ENCODE measurements around the gene SGCD.

Gene SGCD

DNA sequence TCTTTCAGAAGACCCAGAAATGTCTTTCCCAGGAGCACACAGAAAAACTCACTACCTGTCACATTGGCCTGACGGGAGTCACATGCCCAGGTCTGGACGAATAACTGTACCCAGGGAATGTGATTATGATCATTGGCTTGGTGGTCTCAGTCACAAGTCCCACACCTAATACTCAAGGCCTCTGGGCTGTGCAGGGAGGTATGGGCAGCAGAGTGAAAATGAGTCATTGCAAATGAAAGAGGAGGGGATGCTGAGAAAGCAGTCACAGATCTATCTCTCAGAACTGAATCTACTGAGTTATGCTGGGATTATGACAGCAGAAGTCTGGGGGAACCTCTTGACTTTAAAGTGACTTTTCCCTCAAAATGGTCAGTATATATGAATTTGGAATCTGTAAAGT is 36.9 kb downstream of the SGCD start:
- FAIRE-seq = no peak

DNA sequence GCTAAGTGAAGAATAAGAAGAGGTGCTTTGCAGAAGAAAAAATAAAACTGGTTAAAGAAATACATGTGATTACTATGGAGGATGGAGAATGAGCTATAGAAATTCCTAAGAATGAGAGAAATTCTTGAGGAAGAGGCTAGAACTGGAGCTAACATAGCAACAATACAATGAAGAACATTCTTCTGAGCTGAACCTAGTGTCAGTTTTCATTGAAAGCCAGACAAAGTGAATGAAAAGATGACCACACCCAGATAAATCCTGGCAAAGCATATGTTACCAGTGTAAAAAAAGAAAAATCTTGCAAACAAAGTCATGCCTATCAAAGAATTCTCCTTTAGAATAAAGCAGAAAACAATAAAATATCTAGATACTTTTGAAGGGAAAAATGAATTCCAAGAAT is 39.6 kb downstream of the SGCD start:
- FAIRE-seq = no peak

- no peak for FAIRE-seq
These were observed 40.6 kb downstream of the SGCD start for GRCh38 chr5:156367597-156367996.

- FAIRE-seq = no peak
These were observed 49.0 kb downstream of the SGCD start for GRCh38 chr5:156375895-156376495.

DNA sequence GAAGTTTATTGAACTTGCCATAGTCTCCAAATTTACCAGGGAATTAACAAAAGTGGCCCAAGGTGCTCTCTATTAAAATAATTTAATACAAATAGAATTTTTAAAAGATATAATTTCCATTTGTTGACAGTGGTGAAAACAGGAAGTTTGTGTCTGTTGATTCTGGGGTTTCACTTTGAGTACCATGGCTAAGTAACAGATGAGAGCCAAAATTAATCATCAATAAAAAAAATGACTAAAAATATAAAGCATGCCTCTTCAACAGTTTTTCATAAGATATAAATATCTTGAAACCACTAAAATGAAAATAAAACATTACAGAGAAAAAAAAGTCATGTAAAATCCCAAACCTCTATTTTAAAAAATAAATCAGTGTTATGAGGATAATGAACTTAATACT is 49.8 kb downstream of the SGCD start:
- no peak for FAIRE-seq

DNA sequence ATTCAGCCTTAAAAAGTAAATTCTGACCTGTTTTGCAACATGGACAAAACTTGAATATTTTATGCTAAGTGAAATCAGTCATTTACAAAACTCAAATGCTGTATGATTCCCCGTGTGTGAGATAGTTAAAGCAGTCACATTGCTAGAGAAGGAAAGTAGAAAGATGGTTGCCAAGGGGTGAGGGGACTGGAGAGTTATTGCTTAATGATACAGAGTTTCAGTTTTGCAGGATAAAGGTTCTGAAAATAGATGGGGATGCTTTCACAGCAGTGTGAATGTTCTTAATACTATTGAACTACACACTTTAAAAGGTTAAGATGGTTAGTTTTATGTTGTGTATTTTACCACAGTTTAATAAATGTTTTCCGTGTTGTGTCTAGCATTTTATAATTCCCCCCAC is 51.2 kb downstream of the SGCD start:
- no peak for FAIRE-seq

- no peak for FAIRE-seq
These were observed 52.2 kb downstream of the SGCD start for GRCh38 chr5:156379206-156379605.

DNA sequence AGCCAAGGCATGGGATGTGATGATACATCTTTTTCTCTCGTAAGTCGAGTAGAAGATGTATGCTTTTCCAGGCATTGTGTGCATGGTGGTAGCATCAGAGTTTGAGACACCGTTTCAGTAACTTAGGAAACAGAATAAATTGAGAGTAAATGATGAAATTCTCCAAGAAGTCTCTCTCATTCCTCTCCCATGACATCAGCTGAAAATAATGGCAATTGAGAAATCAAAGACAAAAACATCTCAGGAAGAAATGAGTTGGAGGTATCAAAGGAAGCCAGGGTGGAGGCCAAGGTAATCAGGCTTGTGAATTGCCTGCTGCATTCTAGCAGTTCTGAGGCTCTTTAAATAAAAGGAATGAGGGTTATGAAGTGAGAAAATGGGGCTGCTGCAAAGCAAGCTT is 53.9 kb downstream of the SGCD start:
- FAIRE-seq = no peak

DNA sequence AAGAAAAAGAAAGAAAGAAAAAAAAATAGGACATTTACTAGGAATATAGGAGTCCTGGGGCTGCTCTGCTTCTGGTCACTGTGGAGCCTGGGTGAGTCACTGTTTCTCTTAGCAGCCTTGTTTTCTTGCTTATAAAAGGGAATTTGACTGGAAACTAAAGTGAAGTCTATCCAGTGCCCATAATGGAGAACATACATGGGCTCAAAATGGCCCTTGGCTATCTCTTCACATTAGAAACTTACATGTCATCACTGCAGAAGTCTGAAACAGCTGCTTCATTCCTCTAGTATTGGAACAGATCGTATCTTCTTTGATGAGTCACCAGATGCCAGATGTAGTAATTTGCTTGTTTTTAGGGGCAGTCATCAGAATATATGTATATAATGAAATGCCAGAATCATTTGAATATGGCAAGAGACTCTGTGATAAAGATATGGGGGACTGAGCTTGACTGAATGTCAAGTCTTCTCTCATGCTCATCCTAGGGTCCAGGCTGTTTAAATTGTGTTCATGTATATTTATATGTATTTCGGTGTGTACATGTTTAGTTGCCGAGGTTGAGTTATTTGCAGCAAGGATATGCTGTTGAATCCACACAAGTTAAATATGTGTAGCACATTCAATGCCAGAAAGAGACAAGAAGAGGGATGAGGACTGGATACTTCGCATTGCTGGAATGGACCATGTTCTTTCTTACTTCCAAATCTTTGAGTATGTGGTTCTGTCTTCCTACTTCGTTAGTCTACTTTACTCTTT is 56.7 kb downstream of the SGCD start:
- FAIRE-seq = no peak

DNA sequence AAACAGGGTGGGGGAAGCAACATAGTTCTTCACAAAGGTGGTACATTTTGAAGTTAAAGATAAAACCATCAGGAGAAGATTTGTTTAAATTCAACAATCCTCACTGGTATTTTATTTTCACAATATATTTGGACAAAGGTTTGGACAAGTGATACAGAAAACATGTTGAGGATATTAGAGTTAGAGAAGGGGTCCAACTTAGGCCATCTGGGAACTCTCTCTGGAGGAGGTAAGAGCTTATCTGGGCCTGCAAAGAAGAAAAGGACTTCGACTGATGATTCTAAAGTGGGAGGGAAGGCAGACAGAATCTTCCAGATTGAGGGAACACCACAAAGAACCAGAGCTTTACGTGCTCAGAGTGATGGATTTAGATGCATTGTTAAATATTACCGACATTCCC is 58.5 kb downstream of the SGCD start:
- no peak for FAIRE-seq

DNA sequence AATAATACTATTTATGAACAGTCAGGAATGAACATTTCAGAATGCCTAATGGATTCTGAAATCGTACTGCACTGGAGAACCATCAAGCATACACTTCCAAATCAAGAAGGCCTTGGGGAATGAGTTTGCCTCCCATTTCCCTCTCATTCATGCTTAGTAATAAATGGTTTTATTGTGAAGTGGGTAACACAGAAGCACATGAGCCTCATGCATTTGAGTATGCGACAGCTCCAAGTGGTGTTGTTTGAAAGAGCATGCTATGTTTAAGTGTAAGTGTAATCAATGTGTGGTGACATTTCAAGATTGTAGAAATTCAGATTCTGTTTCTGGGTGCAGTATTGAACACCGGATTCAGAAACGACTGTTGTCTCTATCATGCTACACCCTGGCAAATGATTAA is 60.0 kb downstream of the SGCD start:
- no peak for FAIRE-seq

GRCh38 chr5:156387391-156387790 is 60.4 kb downstream of the SGCD start:
- FAIRE-seq = no peak

DNA sequence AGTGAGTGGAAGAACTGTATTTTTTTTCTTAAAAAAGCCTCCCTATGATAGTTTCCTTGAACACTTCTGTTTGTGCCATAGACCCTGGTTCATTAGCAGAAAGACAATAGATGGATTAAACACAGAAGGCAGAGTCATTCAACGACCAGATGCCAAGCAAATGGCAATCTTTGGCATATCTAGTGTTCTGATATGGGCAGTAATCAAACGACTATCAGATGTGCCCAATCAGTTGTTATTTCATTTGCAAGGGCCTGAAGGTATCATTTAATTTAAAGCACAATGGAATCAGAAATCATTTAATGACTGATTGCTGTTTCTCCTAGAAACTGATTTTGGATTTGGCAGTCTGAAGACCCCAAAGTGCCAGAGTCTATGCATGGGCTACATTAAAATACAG is 61.3 kb downstream of the SGCD start:
- FAIRE-seq = no peak

DNA sequence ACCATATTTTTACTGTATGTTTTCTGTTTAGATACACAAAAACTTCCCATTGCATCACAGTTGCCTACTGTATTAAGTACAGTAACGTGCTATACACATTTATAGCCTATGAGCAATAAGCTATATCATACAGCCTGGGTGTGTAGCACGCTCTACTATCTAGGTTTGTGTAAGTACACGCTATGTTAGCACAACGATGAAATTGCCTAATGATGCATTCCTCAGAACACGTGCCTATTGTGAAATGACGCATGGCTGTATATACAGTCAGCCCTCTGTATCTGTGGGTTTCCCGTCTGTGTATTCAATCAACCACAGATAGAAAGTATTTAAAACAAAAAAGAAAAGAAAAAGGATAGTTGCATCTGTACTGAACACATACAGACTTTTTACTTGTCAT is 64.2 kb downstream of the SGCD start:
- FAIRE-seq = no peak

DNA sequence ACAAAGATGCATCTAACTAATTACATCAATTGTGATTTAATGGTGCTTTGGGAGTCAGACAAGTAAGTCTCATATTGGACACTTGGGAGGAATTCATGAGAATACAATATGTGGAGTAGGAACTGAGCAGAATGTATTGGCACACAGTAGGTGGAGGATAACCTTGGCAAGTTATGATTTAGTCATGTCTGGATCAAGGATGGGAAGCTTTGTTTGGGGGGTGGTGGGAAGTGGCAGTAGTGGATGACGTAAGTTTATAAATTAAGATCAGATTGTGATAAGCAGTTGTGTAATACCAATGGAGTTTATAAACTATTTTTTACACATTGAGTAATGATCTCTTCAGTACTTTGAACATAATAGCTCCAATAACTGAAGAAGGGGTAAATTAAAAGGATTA is 67.0 kb downstream of the SGCD start:
- no peak for FAIRE-seq

DNA sequence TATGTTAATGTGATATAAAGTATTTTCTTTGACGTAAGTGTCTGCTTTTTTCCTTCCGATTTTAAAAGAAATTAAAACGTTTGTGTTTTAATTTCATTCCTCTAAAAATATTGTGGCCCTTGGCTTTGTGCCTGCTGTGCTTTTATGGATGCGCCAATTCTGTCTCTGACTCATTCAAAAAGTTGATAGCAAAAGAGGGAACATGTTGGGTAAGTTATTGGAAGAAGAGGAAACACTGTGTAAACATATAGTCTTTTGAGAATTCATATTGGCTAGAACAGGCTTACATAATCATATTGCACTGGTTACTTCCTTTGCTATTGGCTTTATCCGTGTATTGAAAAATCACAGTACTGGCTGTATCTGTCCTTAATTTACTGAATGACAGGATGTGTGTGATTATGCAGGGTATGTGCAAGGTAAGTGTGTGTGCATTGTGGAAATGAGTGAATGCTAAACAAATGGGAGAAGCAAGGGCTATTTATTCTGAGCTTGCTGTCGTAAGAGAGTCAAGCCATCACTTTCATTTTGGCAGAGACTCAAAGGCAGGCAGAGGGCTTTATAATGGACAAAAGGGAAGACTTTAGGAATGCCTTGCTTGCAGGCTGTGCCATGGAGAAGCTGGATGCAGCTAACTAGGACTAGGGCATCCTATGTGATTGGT is 67.8 kb downstream of the SGCD start:
- no peak for FAIRE-seq

DNA sequence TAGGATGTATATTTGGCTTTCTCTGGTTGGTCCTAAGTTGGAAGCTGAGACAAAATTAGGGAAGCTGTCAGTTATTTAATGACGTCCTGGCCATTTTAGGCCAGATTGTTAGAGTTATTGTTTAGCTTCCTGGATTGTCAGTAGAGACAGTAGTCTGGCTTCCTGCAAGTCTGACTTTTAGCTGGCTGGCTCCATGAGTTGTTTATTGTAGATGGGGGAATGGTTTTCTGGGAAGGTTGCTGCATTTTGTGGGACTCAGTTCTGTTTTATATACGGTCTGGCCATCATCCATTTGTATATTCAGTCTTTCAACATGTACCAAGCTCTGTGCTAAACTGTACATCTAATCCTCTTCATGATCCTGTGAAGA is 68.3 kb downstream of the SGCD start:
- FAIRE-seq = no peak

- FAIRE-seq = no peak
These were observed 69.3 kb downstream of the SGCD start for GRCh38 chr5:156396063-156396829.

DNA sequence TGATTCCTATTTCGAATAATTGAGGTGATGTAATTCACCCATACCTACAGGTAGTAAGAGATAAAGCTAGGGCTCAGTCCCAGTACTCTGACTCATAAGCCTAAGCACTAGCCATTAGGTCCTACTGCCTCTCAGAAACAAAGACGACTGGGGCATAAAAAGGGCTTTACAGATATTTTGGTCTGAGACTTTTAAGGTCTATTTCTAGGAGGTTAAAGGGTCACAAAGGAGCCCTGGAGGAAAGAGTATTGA is 69.8 kb downstream of the SGCD start:
- FAIRE-seq = no peak

- FAIRE-seq = no peak
These were observed 72.4 kb downstream of the SGCD start for GRCh38 chr5:156399323-156399722.

- no peak for FAIRE-seq
These were observed 73.4 kb downstream of the SGCD start for GRCh38 chr5:156400231-156400986.

DNA sequence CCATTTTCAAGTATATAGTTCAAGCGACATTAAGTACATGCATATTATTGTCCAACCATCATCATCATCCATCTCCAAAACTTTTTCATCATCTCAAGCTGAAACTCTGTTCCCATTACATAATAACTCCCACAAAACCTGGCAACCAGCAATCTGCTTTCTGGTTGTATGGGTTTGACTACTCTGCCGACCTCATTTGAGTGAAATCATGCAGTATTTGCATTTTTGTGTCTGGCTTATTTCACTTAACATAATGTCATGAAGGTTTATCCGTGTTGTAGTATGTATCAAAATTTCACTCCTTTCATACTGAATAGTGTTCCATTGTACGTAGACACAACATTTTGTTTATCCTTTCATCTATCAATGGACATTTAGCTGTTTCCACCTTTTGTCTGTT is 74.8 kb downstream of the SGCD start:
- FAIRE-seq = no peak

- FAIRE-seq = no peak
These were observed 75.5 kb downstream of the SGCD start for GRCh38 chr5:156402387-156402921.

Measured in G401.6 (cell line).